HG03378 (cell line): ENCODE data around the gene BIRC5.

Experiments used
- ATAC-seq: cut with Tn5 transposase; IDR thresholded peaks from one replicate; pipeline ENCODE4 v1.9.1; 2021; ENCODE audit warnings: mild to moderate bottlenecking, moderate library complexity; ENCODE audit not compliant: unreplicated experiment

Gene BIRC5

DNA sequence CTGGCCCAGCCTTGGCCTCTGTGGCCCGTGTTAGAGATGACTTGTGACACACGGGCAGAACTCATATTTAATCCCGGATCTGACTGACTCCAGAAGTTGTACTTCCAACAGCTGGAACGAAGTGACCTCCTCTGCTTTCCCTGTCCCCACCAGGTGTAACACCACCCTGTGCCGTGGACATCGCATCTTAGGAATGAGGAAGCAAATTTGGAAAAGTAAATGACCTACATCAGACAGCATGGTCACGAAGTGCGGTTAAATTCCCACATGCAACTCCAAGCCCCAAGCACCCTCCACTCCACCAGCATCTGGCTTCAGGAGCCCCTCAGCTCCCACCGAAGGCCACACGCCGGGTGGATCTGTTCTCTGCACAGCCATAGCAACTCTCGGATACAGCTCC, 30.1 kb upstream of the BIRC5 start:
- no peak for ATAC-seq

DNA sequence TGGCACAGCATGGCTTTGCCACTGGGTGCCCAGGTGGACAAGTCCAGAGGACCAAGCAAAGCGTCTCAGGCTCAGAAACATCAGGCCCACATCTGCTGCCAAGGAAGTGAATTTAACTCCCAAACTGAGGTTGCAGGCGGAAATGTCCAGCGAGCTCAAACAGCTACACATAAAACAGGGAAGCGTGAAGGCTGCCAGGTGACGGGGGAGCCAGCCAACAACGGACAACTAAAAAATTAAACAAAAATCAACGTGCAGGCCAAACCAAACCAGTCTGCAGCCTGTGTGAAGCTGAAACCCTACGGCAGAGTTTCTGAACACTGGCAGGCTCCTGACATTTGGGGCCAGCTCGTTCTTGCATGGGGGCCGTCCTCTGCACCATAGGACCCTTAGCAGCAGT, 29.7 kb upstream of the BIRC5 start:
- ATAC-seq, result no peak

DNA sequence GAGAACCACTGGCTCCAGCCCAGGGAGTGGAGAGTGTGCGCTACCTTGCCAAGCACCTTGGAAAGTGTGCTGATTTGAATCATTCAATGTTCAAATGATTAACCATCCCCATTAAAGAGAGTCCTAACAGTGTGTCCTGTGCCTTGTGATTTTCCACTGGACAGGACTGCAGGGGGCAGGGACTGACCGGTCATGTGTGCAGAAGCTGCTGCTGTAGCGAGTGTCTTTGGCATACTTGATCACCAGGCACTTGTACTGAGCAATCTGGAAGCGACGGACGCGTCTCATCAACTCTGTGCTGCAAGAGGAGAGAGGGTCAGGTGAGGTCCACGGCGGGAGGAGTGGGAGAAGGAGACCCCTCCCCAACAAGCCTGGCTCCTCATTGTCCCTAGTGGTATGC, 29.2 kb upstream of the BIRC5 start:
- no peak for ATAC-seq

DNA sequence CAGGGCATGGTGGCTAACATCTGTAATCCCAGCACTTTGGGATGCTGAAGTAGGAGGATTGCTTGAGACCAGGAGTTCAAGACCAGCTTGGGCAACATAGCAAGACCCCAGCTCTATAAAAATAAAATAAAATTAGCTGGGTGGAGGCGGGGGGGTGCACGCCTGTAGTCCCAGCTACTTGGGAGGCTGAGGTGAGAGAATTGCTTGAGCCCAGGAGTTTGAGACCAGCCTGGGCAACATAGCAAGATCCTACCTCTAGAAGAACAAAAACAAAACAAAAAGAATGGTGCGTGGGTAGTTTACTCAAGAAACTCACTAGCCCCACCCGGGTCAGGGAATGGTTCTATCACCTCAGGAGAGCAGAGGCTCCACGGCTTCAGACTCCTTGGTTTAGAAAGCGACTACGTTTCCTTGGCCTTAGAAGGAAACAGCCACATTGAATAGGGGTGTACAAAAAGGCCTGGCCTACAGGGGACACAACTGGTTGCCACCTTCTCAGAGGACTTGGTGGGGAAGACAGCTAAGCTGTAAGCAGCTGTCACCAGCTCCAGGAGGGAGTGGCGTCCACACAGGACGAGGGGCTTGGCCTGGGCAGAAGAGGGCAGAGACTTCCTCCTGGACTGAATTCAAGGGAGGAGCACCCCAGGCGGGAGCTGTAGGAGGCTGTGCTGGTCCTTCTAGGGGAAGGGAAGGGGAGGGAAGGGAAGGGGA, 27.9 kb upstream of the BIRC5 start:
- ATAC-seq, result no peak

- ATAC-seq, result peak; percentile 67
These were observed 27.1 kb upstream of the BIRC5 start, which contains the start of the genes AFMID and TK1 for GRCh38 chr17:78186692-78187595. AFMID (plus strand) TSS chr17:78187362; CDS start chr17:78187371, 9 bp downstream. TK1 (minus strand) TSS chr17:78187052; CDS start chr17:78186994, 58 bp downstream.

GRCh38 chr17:78196716-78197115, 17.3 kb upstream of the BIRC5 start:
- no peak for ATAC-seq

GRCh38 chr17:78197147-78197832, 16.8 kb upstream of the BIRC5 start:
- no peak for ATAC-seq

DNA sequence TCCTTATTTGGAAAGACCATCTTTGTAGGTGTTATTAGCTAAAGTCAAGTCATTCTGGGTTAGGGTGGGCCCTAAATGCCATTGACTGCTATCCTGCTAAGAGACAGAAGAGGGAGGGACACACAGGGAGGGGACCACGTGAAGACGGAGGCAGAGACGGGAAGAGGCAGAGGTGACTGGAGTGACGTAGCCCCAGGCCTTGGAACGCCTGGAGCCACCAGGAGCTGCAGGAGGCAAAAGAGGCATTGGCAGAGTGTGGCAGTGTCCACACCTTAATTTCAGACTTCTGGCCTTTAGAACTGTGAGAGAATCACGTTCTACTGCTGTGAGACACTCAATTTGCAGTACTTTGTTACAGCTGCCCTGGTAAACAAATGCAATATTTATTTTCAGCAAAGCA, 13.6 kb upstream of the BIRC5 start:
- no peak for ATAC-seq

GRCh38 chr17:78202666-78203065, 11.4 kb upstream of the BIRC5 start:
- ATAC-seq, result no peak

DNA sequence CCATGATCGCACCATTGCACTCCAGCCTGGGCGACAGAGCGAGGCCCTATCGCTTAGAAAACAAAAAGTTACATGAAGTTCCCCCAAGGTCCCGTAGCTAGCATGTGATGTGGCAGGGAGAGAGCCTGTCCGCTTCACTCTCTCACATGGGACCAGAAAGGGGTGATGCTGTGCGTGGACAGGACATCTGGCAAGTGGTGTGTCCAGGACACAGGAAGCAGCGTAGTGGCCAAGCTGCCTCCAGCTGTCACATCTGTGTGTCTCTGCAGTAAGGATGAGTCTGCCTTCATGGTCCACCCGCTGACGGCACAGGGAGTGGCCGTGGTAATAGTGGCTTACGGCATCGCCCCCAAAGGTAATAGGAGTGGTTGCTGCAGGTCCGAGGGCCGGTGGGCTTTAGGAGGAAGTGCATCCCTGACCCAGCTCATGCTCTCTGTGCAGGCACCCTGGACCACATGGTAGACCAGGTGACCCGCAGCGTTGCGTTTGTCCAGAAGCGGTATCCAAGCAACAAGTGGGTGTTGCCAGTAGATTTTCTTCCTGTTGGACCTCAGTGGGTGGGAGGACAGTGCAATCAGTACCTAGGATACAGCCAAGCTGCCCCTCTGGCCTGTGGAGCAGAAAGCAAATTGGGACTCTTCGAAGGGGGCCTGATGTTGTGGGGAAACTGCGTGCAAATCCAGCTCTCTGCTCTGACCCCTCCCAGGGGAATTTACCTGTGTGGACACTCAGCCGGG, 9.5 kb upstream of the BIRC5 start:
- no peak for ATAC-seq

DNA sequence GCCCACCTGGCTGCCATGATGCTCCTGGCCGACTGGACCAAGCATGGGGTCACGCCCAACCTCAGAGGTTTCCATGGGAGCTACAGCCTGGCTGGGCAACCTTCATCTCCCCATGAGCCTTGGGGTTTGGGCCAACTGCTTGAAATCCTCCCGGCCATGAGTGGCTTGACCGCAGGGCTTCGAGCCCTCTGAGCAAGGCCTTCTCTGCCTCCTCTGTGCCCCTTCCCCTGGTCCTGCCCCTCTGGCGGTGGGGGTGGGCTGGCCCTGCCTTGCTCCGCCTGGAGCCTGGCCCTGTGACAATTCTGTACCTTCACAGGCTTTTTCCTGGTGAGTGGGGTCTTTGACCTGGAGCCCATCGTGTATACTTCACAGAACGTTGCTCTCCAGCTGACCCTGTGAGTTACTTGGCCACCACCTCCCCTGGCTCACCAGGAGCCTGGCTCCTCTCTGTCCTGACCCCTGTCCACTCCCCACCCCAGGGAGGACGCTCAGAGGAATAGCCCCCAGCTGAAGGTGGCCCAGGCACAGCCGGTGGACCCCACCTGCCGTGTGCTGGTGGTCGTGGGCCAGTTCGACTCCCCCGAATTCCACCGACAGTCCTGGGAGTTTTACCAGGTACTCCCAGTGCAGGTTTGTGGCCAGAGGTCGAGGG, 8.8 kb upstream of the BIRC5 start:
- ATAC-seq, result no peak

GRCh38 chr17:78206298-78206697, 7.8 kb upstream of the BIRC5 start:
- ATAC-seq, result no peak

- ATAC-seq, result no peak
These were observed 5.6 kb upstream of the BIRC5 start for GRCh38 chr17:78208486-78208885.

GRCh38 chr17:78210111-78210510, 3.9 kb upstream of the BIRC5 start:
- ATAC-seq, result no peak

- ATAC-seq, result no peak
These were observed 3.0 kb upstream of the BIRC5 start for GRCh38 chr17:78211032-78211431.

DNA sequence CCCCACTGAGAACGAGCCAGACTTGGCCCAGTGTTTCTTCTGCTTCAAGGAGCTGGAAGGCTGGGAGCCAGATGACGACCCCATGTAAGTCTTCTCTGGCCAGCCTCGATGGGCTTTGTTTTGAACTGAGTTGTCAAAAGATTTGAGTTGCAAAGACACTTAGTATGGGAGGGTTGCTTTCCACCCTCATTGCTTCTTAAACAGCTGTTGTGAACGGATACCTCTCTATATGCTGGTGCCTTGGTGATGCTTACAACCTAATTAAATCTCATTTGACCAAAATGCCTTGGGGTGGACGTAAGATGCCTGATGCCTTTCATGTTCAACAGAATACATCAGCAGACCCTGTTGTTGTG, 631 bp downstream of the BIRC5 start:
- ATAC-seq, result no peak

GRCh38 chr17:78219396-78220150, 5.5 kb downstream of the BIRC5 start:
- ATAC-seq, result no peak

- no peak for ATAC-seq
These were observed 9.0 kb downstream of the BIRC5 start for GRCh38 chr17:78223061-78223460.

DNA sequence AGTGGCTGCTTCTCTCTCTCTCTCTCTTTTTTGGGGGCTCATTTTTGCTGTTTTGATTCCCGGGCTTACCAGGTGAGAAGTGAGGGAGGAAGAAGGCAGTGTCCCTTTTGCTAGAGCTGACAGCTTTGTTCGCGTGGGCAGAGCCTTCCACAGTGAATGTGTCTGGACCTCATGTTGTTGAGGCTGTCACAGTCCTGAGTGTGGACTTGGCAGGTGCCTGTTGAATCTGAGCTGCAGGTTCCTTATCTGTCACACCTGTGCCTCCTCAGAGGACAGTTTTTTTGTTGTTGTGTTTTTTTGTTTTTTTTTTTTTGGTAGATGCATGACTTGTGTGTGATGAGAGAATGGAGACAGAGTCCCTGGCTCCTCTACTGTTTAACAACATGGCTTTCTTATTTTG, 9.7 kb downstream of the BIRC5 start:
- ATAC-seq, result no peak
